ENCODE results near the gene ZNF668. TPM values are rescaled to one million over a fixed set of nuclear protein-coding genes. Genes with fewer than 3 reads are reported as not detected.

Gene ZNF668
- total and polyA plus RNA-seq, 12 donors, result 2.4 to 29.5 (median 11.5) TPM

GRCh38 chr16:31079342-31079944, 5.4 kb upstream of the ZNF668 start:
- Histone ChIP-seq H3K27ac (no peak overlapping the region), H3K36me3 (replicated peaks in 1 of 2) (peaks cover 0 to 51% of the 10 kb centered on the region in 2 donors), H3K4me3 (no peak overlapping the region), H3K9me3 (replicated peaks in 1 of 3) (no peaks in the 10 kb centered on the region), H3K4me1 (replicated peaks in 1 of 2) (peaks cover 3 to 12% of the 10 kb centered on the region in 2 donors), H3K27me3 (no peaks in the 10 kb centered on the region)
- intact Hi-C loops (cut with DNase I), result no loop called here
- DNase-seq, result no peak
- TF ChIP-seq POLR2A (IDR thresholded peaks at IDR 0.05) (no peak), CTCF (IDR thresholded peaks at IDR 0.05) (no peak)
- 82 to 91% (median 89%) methylated on average over 8 to 13 of the region's 13 CpGs for WGBS, 4 donors

- no peak for TF ChIP-seq CTCF (IDR thresholded peaks at IDR 0.05)
- 87 to 94% (median 93%) methylated on average over 4 to 15 of the region's 15 CpGs for WGBS, 4 donors
- H3K4me1 ChIP-seq (replicated peaks in 1 of 2), result peaks cover 3 to 12% of the 10 kb centered on the region in 2 donors
- no peak overlapping the region for H3K27ac ChIP-seq
- no peak for DNase-seq
- peaks cover 0 to 51% of the 10 kb centered on the region in 2 donors for H3K36me3 ChIP-seq (replicated peaks in 1 of 2)
- no peak overlapping the region for H3K4me3 ChIP-seq
- intact Hi-C loops (cut with DNase I), result no loop called here
- H3K27me3 ChIP-seq, result no peaks in the 10 kb centered on the region
- no peaks in the 10 kb centered on the region for H3K9me3 ChIP-seq (replicated peaks in 1 of 3)
Observed at GRCh38 chr16:31078597-31079341, 4.7 kb upstream of the ZNF668 start.

- Histone ChIP-seq H3K27me3 (no peaks in the 10 kb centered on the region), H3K4me1 (replicated peaks in 1 of 2) (peaks cover 3 to 12% of the 10 kb centered on the region in 2 donors), H3K9me3 (replicated peaks in 1 of 3) (no peaks in the 10 kb centered on the region), H3K27ac (no peak overlapping the region), H3K36me3 (replicated peaks in 1 of 2) (peaks cover 0 to 51% of the 10 kb centered on the region in 2 donors), H3K4me3 (no peak overlapping the region)
- 90 to 91% (median 90%) methylated on average over 19 to 30 of the region's 30 CpGs for WGBS, 4 donors
- intact Hi-C loops (cut with DNase I), result no loop called here
- no peak for DNase-seq
- no peak for TF ChIP-seq POLR2A (IDR thresholded peaks at IDR 0.05)
- no peak for TF ChIP-seq CTCF (IDR thresholded peaks at IDR 0.05)
Observed at GRCh38 chr16:31077592-31078396, 3.8 kb upstream of the ZNF668 start.

GRCh38 chr16:31077024-31077423, 3.0 kb upstream of the ZNF668 start:
- no peak overlapping the region for H3K4me3 ChIP-seq
- 95 to 99% (median 96%) methylated on average over 10 to 13 of the region's 13 CpGs for WGBS, 4 donors
- no peak for TF ChIP-seq POLR2A (IDR thresholded peaks at IDR 0.05)
- TF ChIP-seq CTCF (IDR thresholded peaks at IDR 0.05), result no peak
- DNase-seq, result no peak
- H3K4me1 ChIP-seq (replicated peaks in 1 of 2), result peaks cover 8 to 20% of the 10 kb centered on the region in 2 donors
- no peaks in the 10 kb centered on the region for H3K27me3 ChIP-seq
- no peaks in the 10 kb centered on the region for H3K9me3 ChIP-seq (replicated peaks in 1 of 3)
- no peak overlapping the region for H3K27ac ChIP-seq
- peaks cover 0 to 51% of the 10 kb centered on the region in 2 donors for H3K36me3 ChIP-seq (replicated peaks in 1 of 2)
- intact Hi-C loops (cut with DNase I), result no loop called here
